ENCODE data around the gene APBA1. TPM values are rescaled to one million over a fixed set of nuclear protein-coding genes. Genes with fewer than 3 reads are reported as not detected.
A peak's percentile ranks its signal among the peaks of the same experiment; 100 is the strongest.

Gene APBA1
- total and polyA plus RNA-seq, 10 donors = 0.41 to 28.2 (median 13.8) TPM

GRCh38 chr9:69633716-69634115, 38.5 kb downstream of the APBA1 start:
- no peak for DNase-seq
- WGBS, 5 donors = 77 to 96% (median 81%) methylated on average over 1 of the region's 1 CpG
- no peaks in the 10 kb centered on the region for H3K9me3 ChIP-seq
- no peak overlapping the region for H3K4me3 ChIP-seq
- H3K4me1 ChIP-seq = no peaks in the 10 kb centered on the region
- TF ChIP-seq POLR2A (IDR thresholded peaks at IDR 0.05) = no peak
- no peak for TF ChIP-seq POLR2AphosphoS5 (IDR thresholded peaks at IDR 0.05)
- TF ChIP-seq CTCF (IDR thresholded peaks at IDR 0.05 in 8 of 11, conservative IDR thresholded peaks at IDR 0.05 in 3 of 11) = no peak
- H3K27ac ChIP-seq = no peak overlapping the region
- intact Hi-C loops (cut with DNase I; ENCODE audit: low total_unique reads) = no loop called here
- H3K36me3 ChIP-seq = no peaks in the 10 kb centered on the region
- no peaks in the 10 kb centered on the region for H3K27me3 ChIP-seq (replicated peaks in 1 of 7)

GRCh38 chr9:69632768-69633167, 39.4 kb downstream of the APBA1 start:
- 46 to 54% (median 51%) methylated on average over 3 of the region's 3 CpGs for WGBS, 5 donors
- H3K4me1 ChIP-seq = no peaks in the 10 kb centered on the region
- no peak for TF ChIP-seq CTCF (IDR thresholded peaks at IDR 0.05 in 8 of 11, conservative IDR thresholded peaks at IDR 0.05 in 3 of 11)
- TF ChIP-seq POLR2A (IDR thresholded peaks at IDR 0.05) = no peak
- TF ChIP-seq POLR2AphosphoS5 (IDR thresholded peaks at IDR 0.05) = no peak
- H3K4me3 ChIP-seq = no peak overlapping the region
- no peaks in the 10 kb centered on the region for H3K36me3 ChIP-seq
- DNase-seq = no peak
- no peaks in the 10 kb centered on the region for H3K27me3 ChIP-seq (replicated peaks in 1 of 7)
- intact Hi-C loops (cut with DNase I; ENCODE audit: low total_unique reads) = no loop called here
- no peak overlapping the region for H3K27ac ChIP-seq
- H3K9me3 ChIP-seq = no peaks in the 10 kb centered on the region

GRCh38 chr9:69627281-69627680, 44.9 kb downstream of the APBA1 start:
- H3K27me3 ChIP-seq (replicated peaks in 1 of 7) = no peaks in the 10 kb centered on the region
- intact Hi-C loops (cut with DNase I; ENCODE audit: low total_unique reads) = no loop called here
- no peak for DNase-seq
- no peak overlapping the region for H3K4me3 ChIP-seq
- no peaks in the 10 kb centered on the region for H3K4me1 ChIP-seq
- no peak overlapping the region for H3K27ac ChIP-seq
- 65 to 75% (median 73%) methylated on average over 3 of the region's 3 CpGs for WGBS, 5 donors
- no peaks in the 10 kb centered on the region for H3K9me3 ChIP-seq
- TF ChIP-seq POLR2AphosphoS5 (IDR thresholded peaks at IDR 0.05) (no peak), CTCF (IDR thresholded peaks at IDR 0.05 in 8 of 11, conservative IDR thresholded peaks at IDR 0.05 in 3 of 11) (no peak), POLR2A (IDR thresholded peaks at IDR 0.05) (no peak)
- H3K36me3 ChIP-seq = no peaks in the 10 kb centered on the region

- TF ChIP-seq CTCF (IDR thresholded peaks at IDR 0.05 in 8 of 11, conservative IDR thresholded peaks at IDR 0.05 in 3 of 11) = no peak
- TF ChIP-seq POLR2A (IDR thresholded peaks at IDR 0.05) = no peak
- no peak for TF ChIP-seq POLR2AphosphoS5 (IDR thresholded peaks at IDR 0.05)
- DNase-seq = no peak
- WGBS, 5 donors = 41 to 70% (median 58%) methylated on average over 3 of the region's 3 CpGs
- H3K4me1 ChIP-seq = no peaks in the 10 kb centered on the region
- intact Hi-C loops (cut with DNase I; ENCODE audit: low total_unique reads) = no loop called here
- no peaks in the 10 kb centered on the region for H3K27me3 ChIP-seq (replicated peaks in 1 of 7)
- no peaks in the 10 kb centered on the region for H3K36me3 ChIP-seq
- peak overlapping the region in 1 of 8 donors; percentile 4 for H3K27ac ChIP-seq
- no peak overlapping the region for H3K4me3 ChIP-seq
- H3K9me3 ChIP-seq = no peaks in the 10 kb centered on the region
Observed at GRCh38 chr9:69623276-69623675, 48.9 kb downstream of the APBA1 start.

All from spleen (tissue), 11 donors.